H7 (cell line): ENCODE measurements around the gene ZGPAT. TPM values are rescaled to one million over a fixed set of nuclear protein-coding genes. Genes with fewer than 3 reads are reported as not detected.
"Not testable (repeated sequence)": the region's sequence is repeated elsewhere in the genome, so short reads cannot be mapped to it uniquely, and the experiment has no call there.

ENCODE experiments used
- DNase-seq: peaks from one replicate; pipeline ENCODE4 v3.0.0; 2012
- H3K27me3 ChIP-seq: 2 replicates; pipeline ENCODE4 v1.6.0; 2011; ENCODE audit warnings: mild to moderate bottlenecking, low read length; ENCODE audit not compliant: control insufficient read depth, insufficient read depth
- H3K36me3 ChIP-seq: replicated peaks from 2 replicates; pipeline ENCODE4 v1.5.1; 2011; ENCODE audit warnings: low read length; ENCODE audit not compliant: control insufficient read depth, insufficient read depth
- H3K4me3 ChIP-seq: 2 replicates; pipeline ENCODE4 v1.5.1; 2011; ENCODE audit warnings: low read depth, mild to moderate bottlenecking, control low read depth, low read length, moderate library complexity; ENCODE audit not compliant: insufficient read depth
- total RNA-seq: library from RNA; depleted of rRNA; stranded (reverse); fragments of >200 nt; shearing (Covaris generic); gene quantifications from 2 replicates; pipeline ENCODE4 v1.2.3, GENCODE V29; 2014

ZGPAT gene
- total RNA-seq, 1 experiment from 2014 or later: 52.0 TPM

DNA sequence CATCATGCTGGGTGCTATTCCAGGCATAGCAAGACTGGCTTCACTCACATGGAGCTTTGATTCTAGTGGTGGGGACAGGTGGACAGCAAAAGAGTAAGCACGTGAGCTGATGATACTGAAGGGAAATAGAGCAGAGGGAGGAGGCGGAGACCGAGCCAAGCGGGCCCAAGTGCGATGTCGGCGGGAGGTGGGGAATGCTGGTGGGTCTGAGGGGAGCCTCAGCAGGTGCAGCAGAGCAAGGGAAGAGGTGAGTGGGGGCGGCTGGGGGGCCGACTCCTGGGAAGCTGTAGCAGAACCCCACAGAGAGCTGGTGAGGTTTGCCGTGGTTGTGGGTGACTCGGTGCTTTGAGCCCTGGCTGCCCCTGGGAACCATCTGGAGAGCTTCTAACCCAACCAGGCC, 39.5 kb upstream of the ZGPAT start:
- H3K27me3 ChIP-seq: no peaks in the 10 kb centered on the region
- H3K36me3 ChIP-seq: peaks cover 6% of the 10 kb centered on the region
- no peak overlapping the region for H3K4me3 ChIP-seq
- peak; percentile 43 for DNase-seq

- not testable (repeated sequence) for H3K27me3 ChIP-seq, DNase-seq, H3K4me3 ChIP-seq, H3K36me3 ChIP-seq
Measured at GRCh38 chr20:63671695-63672094, 36.1 kb upstream of the ZGPAT start.

GRCh38 chr20:63672666-63673065, 35.2 kb upstream of the ZGPAT start:
- DNase-seq: no peak
- Histone ChIP-seq H3K4me3 (no peak overlapping the region), H3K27me3 (no peaks in the 10 kb centered on the region), H3K36me3 (peaks cover 3% of the 10 kb centered on the region)

DNA sequence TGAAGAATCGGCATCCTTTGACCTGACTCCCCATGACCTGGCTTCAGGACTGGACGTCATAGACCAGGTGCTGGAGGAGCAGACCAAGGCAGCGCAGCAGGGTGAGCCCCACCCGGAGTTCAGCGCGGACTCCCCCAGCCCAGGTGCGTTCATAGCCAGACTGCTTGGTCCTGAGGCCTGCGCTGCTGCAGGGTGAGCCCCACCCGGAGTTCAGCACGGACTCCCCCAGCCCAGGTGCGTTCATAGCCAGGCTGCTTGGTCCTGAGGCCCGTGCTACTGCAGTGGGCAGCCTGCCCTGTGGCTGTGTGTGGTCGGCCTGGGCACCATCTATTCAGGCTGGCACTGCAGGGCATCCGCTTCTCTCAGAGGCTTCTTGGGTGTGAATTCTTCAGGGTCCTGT, 33.9 kb upstream of the ZGPAT start:
- DNase-seq: no peak

DNA sequence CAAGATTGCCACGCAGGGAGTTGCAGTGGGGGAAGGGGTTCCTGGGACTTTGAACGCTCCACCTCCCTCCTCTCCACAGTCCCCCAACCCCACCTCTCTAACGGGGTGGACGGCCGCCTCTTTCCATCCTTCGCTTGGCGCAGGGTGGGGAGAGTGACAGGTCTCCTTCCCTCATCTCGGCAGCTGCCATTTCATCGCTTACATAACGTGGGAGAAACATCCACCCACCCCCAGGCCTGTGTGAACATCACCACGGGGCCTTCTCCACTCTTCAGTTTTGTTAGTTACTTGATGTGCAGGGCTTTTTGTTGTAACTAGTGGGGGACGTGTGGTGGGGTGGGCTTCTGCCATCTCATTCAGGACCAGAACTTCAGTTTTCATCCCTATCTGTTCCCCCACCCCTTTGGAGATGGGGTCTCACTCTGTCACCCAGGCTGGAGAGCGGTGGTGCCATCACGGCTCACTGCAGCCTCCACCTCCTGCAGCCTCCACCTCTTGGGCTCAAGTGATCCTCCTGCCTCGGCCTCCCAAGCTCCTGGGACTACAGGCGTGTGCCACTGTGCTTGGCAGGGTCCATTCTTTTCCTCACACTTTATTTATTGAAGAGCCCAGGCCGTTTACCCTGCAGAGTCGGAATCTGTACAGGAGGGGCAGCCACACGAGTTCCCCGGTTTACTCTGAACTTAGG, 32.0 kb upstream of the ZGPAT start:
- Histone ChIP-seq H3K4me3 (no peak overlapping the region), H3K27me3 (no peaks in the 10 kb centered on the region), H3K36me3 (peaks cover 7% of the 10 kb centered on the region)
- no peak for DNase-seq

More for the DNA sequence above, 33.9 kb upstream of the ZGPAT start:
- Histone ChIP-seq H3K4me3 (no peak overlapping the region), H3K27me3 (no peaks in the 10 kb centered on the region), H3K36me3 (peaks cover 7% of the 10 kb centered on the region)

GRCh38 chr20:63678071-63678470, 29.8 kb upstream of the ZGPAT start:
- no peak for DNase-seq

DNA sequence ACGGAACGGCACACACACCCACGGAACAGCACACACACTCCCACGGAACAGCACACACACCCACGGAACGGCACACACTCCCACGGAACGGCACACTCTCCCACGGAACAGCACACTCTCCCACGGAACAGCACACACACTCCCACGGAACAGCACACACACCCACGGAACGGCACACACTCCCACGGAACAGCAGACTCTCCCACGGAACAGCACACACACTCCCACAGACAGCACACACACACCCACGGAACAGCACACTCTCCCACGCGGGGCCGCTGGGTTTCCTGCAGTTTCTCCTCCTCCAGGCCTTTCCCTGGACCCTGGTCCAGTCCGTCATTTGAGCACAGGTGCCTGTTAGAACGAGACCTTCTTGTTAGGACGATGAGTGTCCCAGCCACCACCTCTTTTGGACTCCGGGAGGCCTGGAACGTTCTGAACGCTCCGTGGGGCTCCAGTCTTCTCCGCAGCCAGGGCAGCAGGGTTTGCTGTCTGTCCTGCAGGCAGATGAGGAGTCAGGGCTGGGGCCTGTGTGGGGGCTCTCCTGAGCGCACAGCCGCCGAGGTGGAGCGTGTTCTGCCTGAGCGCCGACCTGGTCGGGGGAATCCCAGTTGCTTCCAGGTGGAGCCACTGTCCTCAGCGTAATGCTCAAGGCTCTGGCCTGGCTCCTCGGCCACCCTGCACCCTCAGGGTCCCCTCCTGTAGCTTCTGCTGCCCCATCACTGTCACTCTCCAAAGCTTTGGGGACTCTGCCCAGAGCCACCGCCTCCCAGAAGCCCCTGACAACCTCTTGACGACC, 29.0 kb upstream of the ZGPAT start:
- no peak overlapping the region for H3K4me3 ChIP-seq
- DNase-seq: no peak
- no peaks in the 10 kb centered on the region for H3K27me3 ChIP-seq
- H3K36me3 ChIP-seq: peaks cover 7% of the 10 kb centered on the region

More at GRCh38 chr20:63678071-63678470, 29.8 kb upstream of the ZGPAT start:
- Histone ChIP-seq H3K4me3 (no peak overlapping the region), H3K36me3 (peaks cover 7% of the 10 kb centered on the region), H3K27me3 (no peaks in the 10 kb centered on the region)

DNA sequence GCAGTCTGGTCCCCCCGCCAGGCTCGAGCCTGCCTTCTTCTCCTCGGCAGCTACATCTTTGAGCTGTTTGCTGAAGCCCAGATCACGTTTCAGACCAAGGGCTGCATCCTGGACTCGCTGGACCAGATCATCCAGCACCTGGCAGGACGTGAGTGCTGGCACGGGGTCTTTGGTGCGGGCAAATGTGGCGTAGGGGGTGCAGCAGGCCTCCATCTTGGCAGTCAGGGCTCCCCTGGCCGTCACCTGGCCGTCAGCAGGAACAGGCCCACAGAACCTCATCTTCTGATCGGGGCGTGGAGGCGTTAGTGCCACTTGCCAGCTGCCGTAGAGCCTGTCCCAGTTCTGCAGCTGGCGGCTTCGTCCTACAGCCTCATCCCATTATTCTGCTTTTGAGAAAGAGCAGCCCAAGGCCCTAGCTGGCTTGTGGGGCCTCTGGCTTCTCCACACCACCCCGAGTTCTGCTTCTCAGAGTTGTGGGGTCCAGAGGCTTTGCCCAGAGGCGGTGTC, 28.0 kb upstream of the ZGPAT start:
- no peak overlapping the region for H3K4me3 ChIP-seq
- H3K36me3 ChIP-seq: peaks cover 7% of the 10 kb centered on the region
- no peak for DNase-seq
- no peaks in the 10 kb centered on the region for H3K27me3 ChIP-seq

DNA sequence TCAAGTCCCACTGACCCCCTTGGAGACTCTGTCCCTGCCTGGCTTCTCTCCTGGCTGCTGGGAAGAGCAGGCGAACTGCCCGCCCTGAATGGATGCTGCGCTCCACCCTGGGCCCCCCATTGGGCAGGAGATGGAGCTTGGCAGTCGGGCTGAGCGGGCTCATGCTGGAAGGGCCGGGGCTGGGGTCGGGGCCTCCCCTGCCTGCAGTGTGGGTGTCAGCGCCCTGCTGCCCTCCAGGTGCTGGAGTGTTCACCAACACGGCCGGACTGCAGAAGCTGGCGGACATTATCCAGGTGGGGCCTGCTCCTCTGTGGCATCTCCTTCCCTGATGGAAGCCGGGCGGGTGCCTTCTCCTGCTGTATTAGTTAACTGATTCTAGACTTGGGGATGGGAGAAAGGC, 27.4 kb upstream of the ZGPAT start:
- no peaks in the 10 kb centered on the region for H3K27me3 ChIP-seq
- no peak for DNase-seq
- H3K4me3 ChIP-seq: no peak overlapping the region
- H3K36me3 ChIP-seq: peaks cover 7% of the 10 kb centered on the region

DNA sequence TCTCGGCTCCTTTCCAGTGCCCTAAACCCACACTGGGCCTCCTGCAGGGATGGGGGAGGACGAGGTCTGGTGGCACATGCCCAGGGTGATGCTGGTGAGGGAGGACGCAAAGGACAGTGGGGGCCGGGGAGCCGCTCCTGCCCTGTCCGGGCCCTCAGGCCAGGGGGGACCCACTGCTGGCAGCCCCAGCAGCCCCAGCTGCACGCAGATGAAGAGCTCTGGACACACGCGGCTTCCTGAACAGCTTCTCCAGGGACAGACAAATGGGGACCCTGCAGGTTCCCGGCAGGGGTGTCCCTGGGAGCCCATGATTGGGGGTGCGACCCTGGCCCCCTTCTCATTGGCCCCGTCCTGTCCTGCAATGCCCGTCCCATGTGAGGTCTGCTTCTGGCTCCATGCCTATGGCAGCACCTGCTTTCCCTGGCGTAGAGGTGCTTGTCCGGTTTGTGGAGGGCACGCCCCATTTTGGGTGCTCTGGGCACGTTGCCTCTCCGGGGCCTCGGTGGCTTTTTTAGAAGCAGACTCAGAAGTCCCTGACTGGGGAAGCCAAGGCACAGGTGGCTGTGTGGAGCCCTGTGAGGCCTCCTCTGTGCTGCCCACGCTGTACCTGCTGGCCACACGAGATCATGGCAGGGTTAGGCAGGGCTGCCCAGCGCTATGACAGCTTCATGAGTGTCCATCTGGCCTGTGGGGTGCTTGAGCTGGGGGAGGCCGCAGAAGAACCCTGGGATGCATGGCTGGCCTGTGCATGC, 26.8 kb upstream of the ZGPAT start:
- Histone ChIP-seq H3K27me3 (no peaks in the 10 kb centered on the region), H3K36me3 (peaks cover 5% of the 10 kb centered on the region), H3K4me3 (no peak overlapping the region)
- DNase-seq: no peak

DNA sequence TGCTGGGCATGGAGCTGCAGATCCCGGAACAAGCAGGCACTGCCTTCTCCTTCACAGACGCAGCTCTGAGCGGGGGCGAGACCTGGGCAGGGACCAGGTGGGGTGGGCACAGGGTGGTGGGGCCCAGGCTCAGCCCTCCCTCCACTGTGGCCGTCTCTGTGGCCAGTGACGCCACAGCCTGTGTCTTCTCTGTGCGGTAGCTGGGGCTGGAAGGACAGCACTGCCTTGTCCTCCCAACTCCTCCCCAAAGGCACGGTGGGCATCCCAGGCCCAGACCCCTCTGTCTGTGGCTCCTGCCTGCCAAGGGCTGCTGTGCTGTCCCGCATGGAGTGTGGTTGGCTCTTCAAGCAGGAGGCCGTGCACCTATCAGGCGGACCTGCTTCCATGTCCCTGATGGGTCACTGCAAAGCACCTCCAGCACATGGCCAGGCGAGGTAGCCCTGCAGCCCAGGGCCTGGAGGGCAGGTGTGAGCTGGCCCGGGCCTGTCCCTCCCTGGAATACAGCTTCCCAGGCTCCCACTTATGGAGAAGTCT, 26.2 kb upstream of the ZGPAT start:
- Histone ChIP-seq H3K27me3 (no peaks in the 10 kb centered on the region), H3K4me3 (no peak overlapping the region), H3K36me3 (peaks cover 5% of the 10 kb centered on the region)
- DNase-seq: no peak

- H3K27me3 ChIP-seq: no peaks in the 10 kb centered on the region
- no peak overlapping the region for H3K4me3 ChIP-seq
- DNase-seq: no peak
- H3K36me3 ChIP-seq: peaks cover 4% of the 10 kb centered on the region; the same call in 1 of the 2 replicates
Measured at GRCh38 chr20:63682384-63683139, 25.3 kb upstream of the ZGPAT start.

DNA sequence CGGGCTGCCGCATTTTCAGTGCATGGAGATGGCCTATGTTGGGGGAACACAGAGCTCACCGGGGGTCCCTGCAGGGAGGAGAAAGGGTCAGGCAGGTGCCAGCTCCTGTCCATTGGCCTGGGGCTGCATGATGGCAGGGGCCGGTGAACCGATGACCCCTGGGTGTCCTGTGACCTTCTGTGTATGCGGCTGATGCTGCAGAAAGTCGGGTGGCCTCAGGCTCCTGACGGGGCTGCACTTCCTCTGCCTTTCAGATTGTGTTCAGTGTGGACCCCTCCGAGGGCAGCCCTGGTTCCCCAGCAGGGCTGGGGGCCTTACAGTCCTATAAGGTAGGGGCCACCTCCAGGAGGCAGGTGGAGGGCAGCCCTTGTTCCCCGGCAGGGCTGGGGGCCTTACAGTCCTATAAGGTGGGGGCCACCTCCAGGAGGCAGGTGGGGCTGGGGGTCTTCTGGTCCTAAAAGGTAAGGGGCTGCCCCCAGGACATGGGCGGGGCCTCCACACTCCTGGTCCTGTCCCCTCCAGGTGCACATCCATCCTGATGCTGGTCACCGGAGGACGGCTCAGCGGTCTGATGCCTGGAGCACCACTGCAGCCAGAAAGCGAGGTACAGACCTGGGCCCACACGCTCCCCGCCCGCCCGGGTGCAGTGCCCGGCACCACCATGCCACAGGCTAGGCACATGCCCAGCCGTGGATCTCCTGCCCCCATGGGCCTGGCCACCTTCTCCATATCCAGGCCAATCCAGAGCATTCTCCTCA, 22.4 kb upstream of the ZGPAT start:
- Histone ChIP-seq H3K4me3 (no peak overlapping the region), H3K36me3 (no peaks in the 10 kb centered on the region), H3K27me3 (no peaks in the 10 kb centered on the region)
- DNase-seq: no peak
